HG03571 (cell line): ENCODE data around the gene SPRED1.
A peak's percentile ranks its signal among the peaks of the same experiment; 100 is the strongest.
"Not testable (repeated sequence)": the region's sequence is repeated elsewhere in the genome, so short reads cannot be mapped to it uniquely, and the experiment has no call there.

Experiments
- ATAC-seq: cut with Tn5 transposase; IDR thresholded peaks from one replicate; pipeline ENCODE4 v1.9.1; 2021; ENCODE audit not compliant: unreplicated experiment

Gene SPRED1

GRCh38 chr15:38229705-38230310 lies 22.8 kb upstream of the SPRED1 start:
- ATAC-seq, result no peak

DNA sequence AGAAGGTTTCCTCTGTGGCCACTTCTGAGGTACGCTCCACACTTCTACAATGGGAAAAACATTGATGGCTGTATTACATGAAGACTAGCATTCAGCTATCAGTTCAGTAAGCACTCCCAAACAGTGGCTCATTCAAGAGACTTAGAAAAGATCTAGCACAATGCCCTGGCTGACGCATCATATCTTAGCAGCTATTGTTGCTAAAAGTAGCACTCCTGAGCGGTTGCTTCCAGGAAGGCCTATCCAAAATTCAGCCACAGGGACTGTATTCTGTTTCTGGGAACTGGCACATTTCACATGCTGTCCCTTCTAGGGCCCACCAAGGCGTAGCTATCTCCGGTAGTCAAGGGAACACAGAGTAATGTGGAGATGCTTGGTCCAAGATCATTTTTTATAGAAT lies 21.2 kb upstream of the SPRED1 start:
- ATAC-seq, result no peak

GRCh38 chr15:38237021-38237420 lies 15.6 kb upstream of the SPRED1 start:
- not testable (repeated sequence) for ATAC-seq

DNA sequence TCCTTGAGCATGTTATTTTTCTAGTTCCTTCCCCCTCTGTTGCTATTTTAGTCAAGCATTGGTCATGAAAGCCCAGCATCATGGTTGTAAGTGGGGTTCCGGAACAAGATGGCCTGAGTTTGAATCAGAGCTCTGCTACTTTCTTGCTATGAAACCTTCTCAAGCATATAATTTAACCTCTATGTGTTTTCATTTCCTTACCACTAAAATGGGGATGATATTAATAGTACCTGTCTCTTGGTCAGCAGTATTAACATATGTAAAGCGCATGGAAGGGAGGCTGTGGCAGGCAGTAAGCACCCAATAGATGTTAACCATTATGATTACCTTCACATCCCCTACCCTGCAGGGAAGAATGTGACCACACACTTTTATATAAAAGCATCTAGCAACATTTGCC lies 14.3 kb upstream of the SPRED1 start:
- no peak for ATAC-seq

GRCh38 chr15:38242055-38242454 lies 10.6 kb upstream of the SPRED1 start:
- peak; percentile 64 for ATAC-seq

DNA sequence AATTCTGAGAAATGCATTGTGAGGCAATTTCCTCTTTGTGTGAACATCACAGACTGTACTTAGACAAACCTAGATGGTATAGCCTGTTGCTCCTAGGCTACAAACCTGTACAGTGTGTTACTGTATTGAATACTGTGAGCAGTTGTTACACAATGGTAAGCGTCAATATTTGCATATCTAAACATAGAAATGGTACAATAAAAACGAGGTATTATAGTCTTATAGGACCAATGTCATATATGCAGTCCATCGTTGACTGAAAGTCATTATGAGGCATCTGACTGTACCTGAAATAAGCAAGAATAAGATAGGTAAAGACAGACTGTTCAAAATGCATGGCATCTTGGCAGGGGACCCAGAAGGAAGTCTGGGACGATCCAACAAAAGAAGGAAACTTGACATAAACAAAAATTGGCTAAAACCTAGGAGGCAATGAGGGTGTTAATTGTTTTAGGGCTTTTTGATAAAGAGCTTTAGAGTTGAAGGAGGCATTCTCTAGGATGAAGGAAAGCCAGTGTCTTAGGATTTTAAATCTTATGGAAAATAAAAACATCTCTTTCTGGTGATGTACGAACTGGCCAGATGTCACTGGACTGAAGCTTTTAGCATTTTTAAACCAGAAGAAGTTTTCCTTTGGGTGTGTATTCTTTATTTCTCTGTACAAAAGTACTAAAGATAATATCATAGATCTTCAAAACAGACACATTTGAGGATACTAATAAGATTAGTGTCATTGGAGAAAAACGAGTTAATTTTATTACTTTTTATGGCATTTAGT lies 9.2 kb upstream of the SPRED1 start:
- no peak for ATAC-seq

- ATAC-seq, result no peak
Observed at GRCh38 chr15:38247336-38247735, 5.3 kb upstream of the SPRED1 start.

GRCh38 chr15:38253351-38253781 lies 730 bp downstream of the SPRED1 start:
- no peak for ATAC-seq

DNA sequence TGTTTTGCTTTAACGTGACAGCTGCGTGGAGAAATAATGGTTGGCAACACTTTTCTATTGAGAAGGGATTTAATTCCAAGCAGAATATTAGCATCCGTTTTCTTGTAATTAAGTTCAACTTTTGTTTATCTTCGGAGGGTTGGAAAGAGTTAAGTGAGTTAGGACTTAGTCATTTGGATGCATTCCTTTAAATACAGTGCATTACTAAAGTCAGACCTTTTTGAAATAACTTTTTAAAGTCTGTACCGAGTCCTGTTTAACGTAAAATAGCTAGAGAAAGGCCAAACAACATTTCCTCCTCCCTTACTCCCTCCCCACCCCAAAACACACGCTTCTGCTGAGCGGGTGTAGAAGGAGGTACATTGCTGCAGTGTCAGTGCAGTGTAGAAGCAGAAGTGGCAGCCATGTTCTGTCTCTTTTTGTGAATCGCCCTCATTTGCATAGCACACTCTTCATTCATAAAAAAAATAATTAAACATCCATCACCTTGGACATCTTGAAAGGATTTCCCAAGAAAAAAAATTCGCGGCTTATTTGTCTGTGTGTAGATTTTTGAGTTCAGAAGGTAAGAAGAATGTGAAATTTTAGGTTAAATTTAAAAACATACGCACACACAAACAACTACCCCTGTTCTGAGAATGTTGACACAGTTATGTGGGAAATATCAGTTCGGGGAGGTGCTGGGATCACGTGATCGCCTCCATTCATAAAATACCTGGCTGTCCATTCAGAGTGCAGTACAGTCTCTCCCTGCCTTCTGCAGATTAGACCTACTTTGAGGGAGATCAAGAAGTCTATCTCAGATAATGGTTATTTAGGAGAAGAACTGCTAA lies 1.6 kb downstream of the SPRED1 start:
- peak; percentile 41 for ATAC-seq

DNA sequence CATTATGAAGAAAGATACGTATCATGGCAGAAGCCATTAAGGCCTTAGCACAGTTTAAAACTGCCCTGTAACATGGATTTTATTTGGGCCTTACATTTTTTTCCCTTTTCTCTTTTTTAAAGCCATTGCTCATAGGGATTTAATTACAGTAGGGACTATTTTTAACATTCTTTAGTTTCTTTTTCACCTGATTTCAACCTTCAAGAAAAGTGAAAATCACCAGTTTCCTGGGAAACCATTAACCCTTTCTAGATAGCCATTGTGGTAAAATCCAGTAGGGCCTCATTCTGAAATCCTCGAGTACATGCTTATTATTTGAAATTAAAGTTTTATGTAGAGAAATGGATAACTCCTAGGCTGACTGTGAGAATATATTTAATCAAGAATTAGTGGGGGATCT lies 3.1 kb downstream of the SPRED1 start:
- ATAC-seq, result no peak

- ATAC-seq, result no peak
Observed at GRCh38 chr15:38257676-38258075, 5.0 kb downstream of the SPRED1 start.

DNA sequence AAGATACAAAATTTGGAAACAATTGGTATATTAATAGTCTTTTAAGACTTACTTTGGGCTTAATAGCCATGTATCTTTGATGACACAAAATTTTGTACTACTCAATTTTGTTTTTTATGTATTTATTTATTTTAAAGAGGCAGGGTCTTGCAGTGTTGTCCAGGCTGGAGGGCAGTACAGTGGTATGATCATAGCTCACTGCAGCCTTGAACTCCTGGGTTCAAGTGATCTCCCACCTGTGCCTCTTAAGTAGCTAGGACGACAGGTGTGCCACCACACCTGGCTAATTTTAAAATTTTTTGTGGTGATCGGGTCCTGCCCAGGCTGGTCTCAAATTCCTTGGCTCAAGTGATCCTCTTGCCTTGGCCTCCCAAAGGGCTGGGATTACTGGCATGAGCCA lies 6.5 kb downstream of the SPRED1 start:
- ATAC-seq, result no peak

DNA sequence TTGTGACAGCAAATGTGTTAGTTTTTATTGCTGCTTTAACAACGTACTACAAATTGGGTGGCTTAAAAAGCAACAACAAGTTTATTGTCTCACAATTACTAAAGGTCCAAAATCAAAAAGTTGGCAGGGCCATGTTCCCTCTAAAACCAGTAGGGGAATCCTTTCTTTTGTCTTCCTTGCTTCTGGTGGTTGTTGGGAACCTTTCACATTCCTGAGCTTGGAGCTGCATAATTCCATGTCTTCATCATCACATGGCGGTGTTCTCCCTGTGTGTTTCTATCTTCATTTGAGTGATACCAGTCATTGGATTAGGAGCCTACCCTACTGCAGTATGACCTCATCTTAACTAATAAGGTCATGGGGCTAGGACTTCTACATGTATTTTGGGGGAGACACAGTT lies 7.4 kb downstream of the SPRED1 start:
- ATAC-seq, result no peak

DNA sequence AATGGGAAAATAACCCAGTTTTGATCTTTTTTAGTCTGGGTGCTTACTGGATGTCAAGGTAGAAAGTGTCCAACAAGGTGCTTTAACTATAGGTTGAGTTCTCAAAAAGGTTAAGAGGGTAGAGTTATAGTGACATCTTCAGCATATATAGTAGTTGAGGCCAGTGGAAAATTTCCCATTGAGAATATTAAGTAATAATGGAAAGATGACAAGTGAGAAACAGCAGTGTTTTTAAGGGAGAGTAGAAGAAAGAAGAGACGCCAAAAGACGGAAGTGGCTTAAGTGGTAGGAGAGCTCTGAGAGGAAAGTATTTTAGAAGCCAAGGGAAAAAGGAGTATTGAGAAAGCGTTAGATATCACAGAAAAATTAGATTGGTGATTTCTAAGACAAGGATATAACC lies 10.6 kb downstream of the SPRED1 start:
- ATAC-seq, result no peak

- ATAC-seq, result no peak
Observed at GRCh38 chr15:38263996-38264395, 11.4 kb downstream of the SPRED1 start.

- ATAC-seq, result no peak
Observed at GRCh38 chr15:38266247-38266986, 13.8 kb downstream of the SPRED1 start.

GRCh38 chr15:38267421-38268022 lies 14.9 kb downstream of the SPRED1 start:
- ATAC-seq, result no peak

- no peak for ATAC-seq
Observed at GRCh38 chr15:38271144-38271543, 18.5 kb downstream of the SPRED1 start.

- no peak for ATAC-seq
Observed at GRCh38 chr15:38271895-38272294, 19.3 kb downstream of the SPRED1 start.

DNA sequence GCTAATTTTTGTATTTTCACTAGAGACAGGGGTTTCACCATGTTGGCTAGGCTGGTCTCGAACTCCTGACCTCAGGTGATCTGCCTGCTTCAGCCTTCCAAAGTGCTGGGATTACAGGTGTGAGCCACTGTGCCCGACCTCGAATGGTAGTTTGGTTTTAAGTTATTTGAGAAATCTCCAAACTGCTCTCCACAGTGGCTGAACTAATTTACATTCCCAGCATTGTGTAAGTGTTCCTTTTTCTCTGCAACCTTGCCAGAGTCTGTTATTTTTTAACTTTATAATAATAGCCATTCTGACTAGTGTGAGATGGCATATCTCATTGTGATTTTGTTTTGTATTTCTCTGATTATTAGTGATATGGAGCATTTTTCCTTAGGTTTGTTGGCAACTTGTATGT lies 19.8 kb downstream of the SPRED1 start:
- ATAC-seq, result not testable (repeated sequence)

DNA sequence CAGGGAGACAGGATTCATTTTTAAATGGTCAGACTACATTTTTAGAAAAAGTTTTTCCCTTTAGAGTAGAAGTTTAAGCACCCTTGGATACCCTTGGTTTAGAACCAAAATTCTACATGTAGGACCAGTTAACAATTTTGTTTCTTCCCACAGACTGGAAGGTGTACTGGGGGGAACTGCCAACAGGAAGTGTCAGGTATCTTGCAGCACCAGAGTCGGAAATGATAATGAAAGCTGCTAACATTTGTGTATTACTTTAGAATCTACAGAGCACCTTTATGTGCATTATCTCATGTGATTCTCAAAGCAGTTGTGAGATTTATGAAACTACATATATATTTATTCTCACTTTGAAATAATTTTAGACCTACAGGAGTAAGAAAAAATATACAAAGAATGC lies 21.5 kb downstream of the SPRED1 start:
- ATAC-seq, result no peak
